Loucy (cell line): ENCODE results near the gene STRA8.

Source experiments
- H2AFZ ChIP-seq: fragments of 200-600 bp; sonication (generic); 2 replicates; pipeline ENCODE4 v1.6.0; 2016; ENCODE audit warnings: antibody characterized with exemption, mild to moderate bottlenecking, low read length, moderate library complexity
- H3F3A ChIP-seq: fragments of 200-600 bp; 2 replicates; pipeline ENCODE4 v1.6.0; 2016; ENCODE audit warnings: antibody characterized with exemption, low read depth, mild to moderate bottlenecking
- H3K27me3 ChIP-seq: fragments of 200-600 bp; sonication (generic); 2 replicates; pipeline ENCODE4 v1.6.1; 2014; ENCODE audit warnings: low read length, mild to moderate bottlenecking; ENCODE audit not compliant: insufficient read depth, poor library complexity, severe bottlenecking
- H3K36me3 ChIP-seq: fragments of 200-600 bp; sonication (generic); 2 replicates; pipeline ENCODE4 v1.6.1; 2016; ENCODE audit warnings: low read length; ENCODE audit not compliant: insufficient read depth
- H3K4me1 ChIP-seq: fragments of 200-600 bp; sonication (generic); 2 replicates; pipeline ENCODE4 v1.5.1; 2014; ENCODE audit warnings: low read length, mild to moderate bottlenecking; ENCODE audit not compliant: insufficient read depth, poor library complexity, severe bottlenecking
- H3K4me2 ChIP-seq: fragments of 200-600 bp; sonication (generic); 2 replicates; pipeline ENCODE4 v1.6.0; 2014; ENCODE audit warnings: antibody characterized with exemption, low read length, low read depth, mild to moderate bottlenecking; ENCODE audit not compliant: poor library complexity, severe bottlenecking
- H3K4me3 ChIP-seq: fragments of 200-600 bp; sonication (generic); 2 replicates; pipeline ENCODE4 v1.5.1; 2014; ENCODE audit warnings: low read length, mild to moderate bottlenecking, mixed read lengths; ENCODE audit not compliant: poor library complexity, severe bottlenecking
- H3K79me2 ChIP-seq: fragments of 200-600 bp; sonication (generic); 2 replicates; pipeline ENCODE4 v1.6.1; 2014; ENCODE audit warnings: low read length; ENCODE audit not compliant: insufficient read depth
- H3K9ac ChIP-seq: fragments of 200-600 bp; sonication (generic); 2 replicates; pipeline ENCODE4 v1.6.0; 2014; ENCODE audit warnings: mild to moderate bottlenecking, low read depth, low read length, moderate library complexity; ENCODE audit not compliant: poor library complexity, severe bottlenecking
- H3K9me2 ChIP-seq: fragments of 200-600 bp; sonication (generic); replicated peaks from 2 replicates; pipeline ENCODE4 v1.6.1; 2016; ENCODE audit warnings: low read depth, low read length, mixed read lengths
- H3K9me3 ChIP-seq: fragments of 200-600 bp; sonication (generic); 2 replicates; pipeline ENCODE4 v1.6.1; 2014; ENCODE audit warnings: mild to moderate bottlenecking, antibody characterized with exemption, low read length, low read depth; ENCODE audit not compliant: insufficient read depth
- H4K20me1 ChIP-seq: fragments of 200-600 bp; sonication (generic); 2 replicates; pipeline ENCODE4 v1.6.0; 2014; ENCODE audit warnings: antibody characterized with exemption, low read length, mild to moderate bottlenecking; ENCODE audit not compliant: insufficient read depth, poor library complexity, severe bottlenecking
- CTCF ChIP-seq: fragments of 200-600 bp; sonication (generic); conservative IDR thresholded peaks from 2 replicates; pipeline ENCODE4 v1.5.1; 2014; ENCODE audit warnings: mild to moderate bottlenecking, antibody characterized with exemption, low read length
- EZH2phosphoT487 ChIP-seq: fragments of 200-600 bp; IDR thresholded peaks from 2 replicates; pipeline ENCODE4 v1.6.1; 2018; ENCODE audit warnings: antibody characterized with exemption, mild to moderate bottlenecking, moderate library complexity, borderline replicate concordance

The STRA8 gene

GRCh38 chr7:135271255-135271615, 37.6 kb downstream of the STRA8 start:
- H3F3A ChIP-seq, result no peaks in the 10 kb centered on the region
- H3K9me2 ChIP-seq, result no peaks in the 10 kb centered on the region
- H3K4me2 ChIP-seq, result no peak overlapping the region
- H3K27me3 ChIP-seq, result no peaks in the 10 kb centered on the region
- no peak for TF ChIP-seq CTCF
- TF ChIP-seq EZH2phosphoT487, result no peak
- no peak overlapping the region for H3K4me3 ChIP-seq
- H4K20me1 ChIP-seq, result no peaks in the 10 kb centered on the region
- H2AFZ ChIP-seq, result no peak overlapping the region
- H3K79me2 ChIP-seq, result no peaks in the 10 kb centered on the region
- H3K9ac ChIP-seq, result no peak overlapping the region
- no peaks in the 10 kb centered on the region for H3K4me1 ChIP-seq
- no peaks in the 10 kb centered on the region for H3K36me3 ChIP-seq
- no peaks in the 10 kb centered on the region; the same call in 1 of the 2 replicates for H3K9me3 ChIP-seq

GRCh38 chr7:135272303-135272702, 38.7 kb downstream of the STRA8 start:
- Histone ChIP-seq H3K9me3 (no peaks in the 10 kb centered on the region), H3K4me3 (no peak overlapping the region), H4K20me1 (no peaks in the 10 kb centered on the region), H3K9me2 (no peaks in the 10 kb centered on the region), H3K4me2 (no peak overlapping the region), H3K4me1 (no peaks in the 10 kb centered on the region), H3F3A (no peaks in the 10 kb centered on the region), H3K79me2 (no peaks in the 10 kb centered on the region), H3K36me3 (no peaks in the 10 kb centered on the region), H3K27me3 (no peaks in the 10 kb centered on the region), H3K9ac (no peak overlapping the region), H2AFZ (no peak overlapping the region)
- TF ChIP-seq EZH2phosphoT487 (no peak), CTCF (no peak)

- no peak overlapping the region for H2AFZ ChIP-seq
- H3F3A ChIP-seq, result no peaks in the 10 kb centered on the region
- no peak overlapping the region for H3K9ac ChIP-seq
- no peaks in the 10 kb centered on the region for H4K20me1 ChIP-seq
- H3K4me1 ChIP-seq, result no peaks in the 10 kb centered on the region
- no peaks in the 10 kb centered on the region for H3K27me3 ChIP-seq
- no peaks in the 10 kb centered on the region for H3K79me2 ChIP-seq
- no peaks in the 10 kb centered on the region for H3K9me2 ChIP-seq
- H3K9me3 ChIP-seq, result no peaks in the 10 kb centered on the region
- no peaks in the 10 kb centered on the region for H3K36me3 ChIP-seq
- TF ChIP-seq EZH2phosphoT487 (no peak), CTCF (no peak)
- no peak overlapping the region for H3K4me3 ChIP-seq
- H3K4me2 ChIP-seq, result no peak overlapping the region
These were observed 39.9 kb downstream of the STRA8 start for GRCh38 chr7:135273581-135273980.
